SK-N-MC (cell line): ENCODE results near the gene HRH1.

Source experiments
- EZH2 ChIP-seq: fragments of 200-600 bp; sonication (generic); IDR thresholded peaks from one replicate; pipeline ENCODE4 v1.6.1; 2017; ENCODE audit warnings: antibody characterized with exemption
- FOXP2 ChIP-seq: optimal IDR thresholded peaks from 2 replicates; pipeline ENCODE3; 2011; ENCODE audit warnings: mild to moderate bottlenecking, moderate library complexity; ENCODE audit not compliant: insufficient read depth; ENCODE audit errors: extremely low read length, control extremely low read depth
- POLR2AphosphoS5 ChIP-seq: IDR thresholded peaks from 2 replicates; pipeline ENCODE4 v1.6.1; 2012; ENCODE audit warnings: mild to moderate bottlenecking, low read depth, low read length, borderline replicate concordance

DNA sequence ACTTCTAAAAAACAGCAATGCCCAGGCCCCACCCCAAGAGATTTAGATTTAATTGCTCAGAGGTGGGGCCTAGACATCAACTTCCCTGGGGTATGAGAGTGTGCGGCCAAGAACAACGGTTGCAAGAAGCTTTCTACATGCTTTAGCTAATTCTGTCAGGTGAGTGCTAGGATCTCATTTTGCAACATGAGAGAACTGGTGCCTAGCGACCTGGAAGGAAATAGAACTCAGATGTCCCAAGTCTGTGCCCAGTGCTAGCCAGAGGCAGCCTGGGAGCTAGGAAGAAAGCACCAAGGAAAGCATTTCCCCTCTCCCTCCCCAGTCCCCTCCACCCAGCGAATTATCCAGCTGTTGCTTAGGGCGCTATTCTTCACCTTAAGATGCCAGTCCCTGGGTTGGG, 22.9 kb upstream of the HRH1 start:
- no peak for TF ChIP-seq EZH2
- TF ChIP-seq POLR2AphosphoS5, result no peak
- no peak for TF ChIP-seq FOXP2
